Mucosa of rectum (tissue), 2 donors: Measurements from ENCODE around the gene SMOC1.

Experiments
- H3K27ac ChIP-seq, 2 donors: one replicate each; pipeline ENCODE4 v1.7.0; 2013; ENCODE audit warnings: inconsistent platforms in 2 of 2, low read depth in 2 of 2, low read length in 2 of 2
- H3K27me3 ChIP-seq, 2 donors: one replicate each; pipeline ENCODE4 v1.7.0; 2013; ENCODE audit warnings: low read length in 2 of 2; ENCODE audit not compliant: control insufficient read depth in 2 of 2, insufficient read depth in 2 of 2
- H3K36me3 ChIP-seq, 2 donors: one replicate each; pipeline ENCODE4 v1.7.0; 2013; ENCODE audit warnings: low read length in 2 of 2; ENCODE audit not compliant: control insufficient read depth in 2 of 2, insufficient read depth in 2 of 2
- H3K4me1 ChIP-seq, 2 donors: one replicate each; pipeline ENCODE4 v1.7.0; 2013; ENCODE audit warnings: low read length in 2 of 2, mild to moderate bottlenecking in 1 of 2; ENCODE audit not compliant: control insufficient read depth in 2 of 2, insufficient read depth in 2 of 2
- H3K4me3 ChIP-seq, 2 donors: one replicate each; pipeline ENCODE4 v1.7.0; 2013; ENCODE audit warnings: low read length in 2 of 2
- H3K9ac ChIP-seq, 2 donors: one replicate each; pipeline ENCODE4 v1.7.0; 2013; ENCODE audit warnings: low read length in 2 of 2, low read depth in 1 of 2, mild to moderate bottlenecking in 1 of 2
- H3K9me3 ChIP-seq, 2 donors: one replicate each; pipeline ENCODE4 v1.7.0; 2013; ENCODE audit warnings: low read length in 2 of 2; ENCODE audit not compliant: control insufficient read depth in 2 of 2
- donor health status: healthy.
- donor health status: Normal muscosa, but diverticular disease.

Gene SMOC1

DNA sequence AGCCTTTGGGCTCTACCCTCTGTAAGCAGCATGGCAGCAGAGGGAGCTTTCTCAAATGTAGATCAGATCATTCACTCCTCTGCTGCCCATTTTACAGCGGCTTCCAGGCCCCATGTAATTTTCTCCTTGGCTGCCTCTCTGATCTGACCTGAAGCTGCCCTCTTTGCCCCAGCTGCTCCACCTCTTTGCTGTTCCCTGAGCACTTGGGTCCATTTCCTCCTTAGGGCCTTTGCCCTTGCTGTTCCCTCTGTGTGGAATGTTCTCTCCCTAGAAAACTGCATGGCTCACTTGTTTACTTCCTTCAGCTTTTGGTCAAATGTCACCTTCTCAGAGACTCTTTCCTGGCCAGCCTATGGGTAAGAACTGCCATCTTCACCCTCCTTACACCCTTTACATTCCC, 37.2 kb downstream of the SMOC1 start:
- Histone ChIP-seq H3K9me3 (no peaks in the 10 kb centered on the region), H3K27me3 (no peaks in the 10 kb centered on the region), H3K27ac (no peak overlapping the region), H3K9ac (no peak overlapping the region), H3K36me3 (no peaks in the 10 kb centered on the region), H3K4me1 (no peaks in the 10 kb centered on the region), H3K4me3 (no peak overlapping the region)

DNA sequence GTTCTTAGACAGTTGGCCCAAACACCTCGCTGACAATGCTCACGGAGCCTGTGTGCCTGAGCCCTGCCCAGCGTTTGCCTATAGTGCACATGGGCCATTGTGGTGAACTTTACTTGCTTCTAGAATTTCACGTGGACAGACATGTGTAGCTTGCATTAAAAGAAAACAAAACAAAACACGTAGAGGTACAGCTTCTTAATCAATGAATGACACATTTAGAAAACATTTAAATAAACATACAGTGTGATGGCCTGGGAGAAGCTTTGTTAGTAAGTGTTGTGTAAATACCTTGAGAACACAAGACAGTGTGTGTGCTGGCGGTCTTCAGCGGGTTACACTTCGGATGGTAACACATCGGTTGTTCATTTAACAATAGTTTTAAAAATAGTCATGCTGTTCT, 38.1 kb downstream of the SMOC1 start:
- Histone ChIP-seq H3K27ac (no peak overlapping the region), H3K36me3 (no peaks in the 10 kb centered on the region), H3K4me3 (no peak overlapping the region), H3K9me3 (no peaks in the 10 kb centered on the region), H3K9ac (no peak overlapping the region), H3K27me3 (no peaks in the 10 kb centered on the region), H3K4me1 (no peaks in the 10 kb centered on the region)

DNA sequence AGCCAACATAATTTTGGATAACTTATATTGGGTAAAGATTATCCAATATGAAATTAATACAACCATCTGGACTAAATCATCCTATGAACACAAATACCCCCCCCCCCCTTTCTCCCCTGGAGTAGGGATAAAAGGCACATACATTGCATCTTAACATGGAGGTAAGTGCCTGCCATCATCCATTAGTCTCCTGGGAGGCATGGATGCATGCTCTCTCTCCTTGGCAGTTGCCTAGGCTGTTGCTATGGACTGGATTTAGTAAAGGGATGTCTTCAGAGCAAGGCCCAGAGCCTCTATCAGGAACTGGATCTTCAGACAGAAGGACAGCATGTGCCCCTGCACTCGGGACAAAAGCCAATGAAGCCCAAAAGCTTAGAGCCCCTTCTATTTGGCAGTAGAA, 40.6 kb downstream of the SMOC1 start:
- Histone ChIP-seq H3K36me3 (no peaks in the 10 kb centered on the region), H3K27ac (no peak overlapping the region), H3K9ac (no peak overlapping the region), H3K27me3 (peaks cover 0 to 4% of the 10 kb centered on the region in 2 donors), H3K4me3 (no peak overlapping the region), H3K9me3 (no peaks in the 10 kb centered on the region), H3K4me1 (no peaks in the 10 kb centered on the region)

DNA sequence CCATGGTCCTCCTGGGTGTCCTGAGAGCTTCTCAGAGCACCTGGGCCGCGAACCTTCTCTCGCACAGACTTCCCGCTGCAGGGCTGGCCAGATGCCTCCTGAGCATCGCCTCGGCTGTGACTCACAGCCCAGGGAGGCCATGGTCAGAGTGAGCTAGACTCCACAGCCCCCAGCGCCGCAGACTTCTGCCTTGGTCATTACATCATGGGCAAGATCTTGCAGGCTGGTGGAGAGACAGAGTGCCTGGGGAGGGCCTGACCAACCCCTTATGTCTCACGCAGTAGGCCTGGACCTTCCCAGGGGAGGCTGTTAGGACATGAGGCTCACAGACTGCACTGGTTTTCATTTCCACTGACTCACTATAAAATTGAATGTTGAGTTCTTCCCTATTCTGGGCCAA, 41.8 kb downstream of the SMOC1 start:
- Histone ChIP-seq H3K4me1 (no peaks in the 10 kb centered on the region), H3K36me3 (no peaks in the 10 kb centered on the region), H3K27me3 (peaks cover 0 to 4% of the 10 kb centered on the region in 2 donors), H3K9me3 (no peaks in the 10 kb centered on the region), H3K27ac (no peak overlapping the region), H3K4me3 (no peak overlapping the region), H3K9ac (no peak overlapping the region)

DNA sequence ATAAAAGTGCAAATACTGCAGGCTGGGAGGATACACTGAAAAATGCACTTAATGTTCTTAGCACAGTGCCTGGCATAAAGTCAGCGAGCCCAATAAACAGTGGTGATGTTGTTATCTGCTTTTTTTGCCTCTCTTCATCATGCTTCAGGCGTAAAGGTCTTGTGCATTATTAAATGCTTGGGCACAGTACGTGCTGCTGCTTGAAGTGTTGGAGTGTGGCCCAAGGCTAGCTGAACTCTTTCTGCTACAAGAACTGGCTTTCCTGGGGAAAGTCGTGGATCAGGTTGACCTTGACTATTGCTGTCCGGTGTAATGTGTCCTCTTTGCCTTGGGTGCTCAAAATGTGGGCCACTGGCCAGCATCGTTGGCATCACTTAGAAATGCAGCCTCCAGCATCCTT, 43.0 kb downstream of the SMOC1 start:
- H3K9me3 ChIP-seq = no peaks in the 10 kb centered on the region
- no peaks in the 10 kb centered on the region for H3K4me1 ChIP-seq
- no peaks in the 10 kb centered on the region for H3K36me3 ChIP-seq
- peaks cover 0 to 4% of the 10 kb centered on the region in 2 donors for H3K27me3 ChIP-seq
- no peak overlapping the region for H3K27ac ChIP-seq
- H3K4me3 ChIP-seq = no peak overlapping the region
- no peak overlapping the region for H3K9ac ChIP-seq

DNA sequence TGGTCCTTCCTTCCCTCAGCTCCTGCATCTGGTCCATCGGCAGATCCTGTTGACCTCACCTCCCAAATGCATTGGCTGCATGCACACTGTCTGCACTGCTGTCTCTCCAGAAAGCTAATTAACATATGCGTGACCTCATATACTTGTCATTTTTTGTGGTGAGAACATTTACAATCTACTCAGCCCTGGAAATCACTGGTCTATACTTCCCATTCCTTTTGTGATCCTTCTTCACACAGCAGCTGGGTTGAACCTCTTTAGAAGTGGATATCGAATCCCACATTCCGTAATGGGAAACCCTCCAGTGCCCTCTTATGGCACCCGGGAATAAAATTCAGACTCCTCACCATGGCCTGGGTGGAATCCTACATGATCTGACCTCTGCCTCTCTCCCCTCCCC, 45.0 kb downstream of the SMOC1 start:
- Histone ChIP-seq H3K27me3 (peaks cover 0 to 4% of the 10 kb centered on the region in 2 donors), H3K4me3 (no peak overlapping the region), H3K9me3 (no peaks in the 10 kb centered on the region), H3K4me1 (no peaks in the 10 kb centered on the region), H3K36me3 (no peaks in the 10 kb centered on the region), H3K9ac (no peak overlapping the region), H3K27ac (no peak overlapping the region)

DNA sequence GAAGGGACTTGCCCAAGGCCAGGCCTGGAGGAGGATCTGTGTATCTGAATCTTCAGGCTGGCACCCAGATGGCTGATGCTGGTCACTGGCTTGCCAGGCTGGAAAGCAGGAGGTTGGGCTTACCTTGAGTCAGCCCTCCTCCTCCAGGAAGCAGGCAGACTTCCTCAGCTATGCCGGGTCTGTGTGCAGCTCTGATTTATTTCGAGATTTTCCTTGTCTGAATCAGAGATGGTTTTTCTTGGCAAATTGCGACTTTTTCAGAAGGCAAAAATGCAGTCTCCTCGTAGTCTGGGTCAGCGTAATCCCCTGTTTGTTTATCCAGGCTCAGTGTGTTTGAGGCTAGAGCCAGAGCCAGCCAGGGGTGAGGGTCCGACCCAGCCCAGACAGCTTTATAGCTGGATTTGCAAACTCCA, 48.9 kb downstream of the SMOC1 start:
- peaks cover 0 to 3% of the 10 kb centered on the region in 2 donors for H3K27me3 ChIP-seq

DNA sequence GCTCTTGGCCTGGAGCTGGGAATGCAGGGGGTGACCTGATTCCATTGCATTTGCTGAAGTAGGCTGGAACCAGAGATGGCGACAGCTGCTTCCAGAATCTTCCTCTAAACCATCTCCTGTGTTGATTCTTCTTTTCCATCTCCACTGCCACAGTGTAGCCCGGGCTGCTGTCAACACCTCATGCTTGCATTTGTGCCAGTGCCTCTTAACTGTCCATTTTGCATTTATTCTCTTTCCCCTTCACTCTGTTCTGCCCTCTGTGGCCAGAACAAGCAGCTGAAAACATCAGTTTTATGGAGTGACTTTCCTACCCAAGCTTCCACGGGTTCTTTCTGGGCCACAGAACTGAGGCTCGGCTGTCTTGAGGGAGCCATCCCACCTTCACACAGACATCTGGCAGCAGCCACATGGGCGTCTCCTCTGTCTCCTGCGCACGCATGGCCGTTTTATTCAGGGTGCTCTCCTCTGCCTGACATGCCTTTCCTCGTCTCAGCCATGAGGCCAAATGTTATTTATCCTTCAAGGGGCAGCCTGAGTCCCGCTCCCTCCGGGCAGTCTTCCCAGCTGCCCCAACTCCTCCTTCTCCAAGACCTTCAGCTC, 51.7 kb downstream of the SMOC1 start:
- H3K27ac ChIP-seq = no peak overlapping the region

More for the DNA sequence above, 48.9 kb downstream of the SMOC1 start:
- Histone ChIP-seq H3K27ac (no peak overlapping the region), H3K9me3 (no peaks in the 10 kb centered on the region), H3K36me3 (no peaks in the 10 kb centered on the region), H3K4me1 (no peaks in the 10 kb centered on the region), H3K4me3 (no peak overlapping the region), H3K9ac (no peak overlapping the region)

DNA sequence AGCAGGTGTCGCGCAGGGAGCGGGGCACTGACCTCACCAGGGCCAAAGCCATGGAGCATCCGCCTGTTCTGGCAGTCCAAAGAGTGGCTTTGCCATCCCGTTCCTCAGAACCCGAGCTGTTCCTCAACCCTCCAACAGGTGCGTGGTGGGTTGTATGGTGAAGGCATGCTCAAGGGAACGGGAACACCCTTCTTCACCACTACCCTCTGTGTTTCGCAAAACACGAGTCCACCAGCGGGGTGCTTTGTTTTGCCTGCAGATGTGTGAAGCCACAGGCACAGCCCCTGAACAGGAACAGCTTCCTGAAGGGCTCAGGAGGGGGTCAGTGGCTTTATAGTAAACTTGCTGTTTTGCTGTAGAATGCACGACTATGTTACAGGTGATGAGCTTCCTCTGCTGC, 52.7 kb downstream of the SMOC1 start:
- H3K4me1 ChIP-seq = no peaks in the 10 kb centered on the region
- no peaks in the 10 kb centered on the region for H3K9me3 ChIP-seq
- H3K4me3 ChIP-seq = no peak overlapping the region
- H3K27me3 ChIP-seq = peaks cover 0 to 3% of the 10 kb centered on the region in 2 donors
- no peak overlapping the region for H3K27ac ChIP-seq
- no peaks in the 10 kb centered on the region for H3K36me3 ChIP-seq
- no peak overlapping the region for H3K9ac ChIP-seq

More for the DNA sequence above, 51.7 kb downstream of the SMOC1 start:
- Histone ChIP-seq H3K27me3 (no peaks in the 10 kb centered on the region), H3K9me3 (no peaks in the 10 kb centered on the region), H3K4me1 (no peaks in the 10 kb centered on the region), H3K4me3 (no peak overlapping the region), H3K36me3 (no peaks in the 10 kb centered on the region), H3K9ac (no peak overlapping the region)

DNA sequence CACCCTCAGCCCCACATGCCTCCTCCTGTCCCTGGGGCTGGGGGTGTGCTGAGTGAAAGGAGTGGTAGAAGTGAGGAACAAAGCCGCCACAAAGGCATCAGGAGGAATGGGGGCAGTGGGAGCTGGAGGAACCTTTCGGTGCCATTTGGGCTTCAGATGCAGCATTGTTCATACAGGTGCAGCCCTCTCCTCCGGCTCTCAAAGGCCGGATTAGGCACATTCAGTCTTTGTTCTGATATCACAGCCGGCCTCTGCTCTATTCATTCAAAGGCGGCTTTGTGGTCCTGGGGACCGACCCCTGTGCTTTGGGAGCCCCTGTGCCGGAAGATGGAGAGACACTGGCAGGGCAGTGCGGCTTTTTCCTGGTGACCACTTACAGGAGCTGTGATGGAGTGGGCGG, 53.2 kb downstream of the SMOC1 start:
- peaks cover 0 to 3% of the 10 kb centered on the region in 2 donors for H3K27me3 ChIP-seq
- H3K4me1 ChIP-seq = no peaks in the 10 kb centered on the region
- H3K4me3 ChIP-seq = no peak overlapping the region
- no peak overlapping the region for H3K27ac ChIP-seq
- H3K9ac ChIP-seq = no peak overlapping the region
- no peaks in the 10 kb centered on the region for H3K36me3 ChIP-seq
- no peaks in the 10 kb centered on the region for H3K9me3 ChIP-seq
